HepG2 (cell line): ENCODE results near the gene JAG1. TPM values are rescaled to one million over a fixed set of nuclear protein-coding genes. Genes with fewer than 3 reads are reported as not detected.

Experiments
- AGO1 ChIP-seq: fragments of 200-400 bp; formaldehyde crosslinking; IDR thresholded peaks from 2 replicates; pipeline ENCODE4 v1.6.1; 2017; ENCODE audit warnings: mild to moderate bottlenecking, low read depth, low read length, moderate library complexity; ENCODE audit not compliant: poor library complexity, severe bottlenecking
- AKAP8 ChIP-seq: sonication (generic); formaldehyde crosslinking; IDR thresholded peaks from 2 replicates; pipeline ENCODE4 v1.5.1; 2020; ENCODE audit warnings: mild to moderate bottlenecking, missing genetic modification reagents
- BORCS8-MEF2B ChIP-seq: sonication (generic); formaldehyde crosslinking; IDR thresholded peaks from 2 replicates; pipeline ENCODE4 v1.8.0; 2022; ENCODE audit warnings: mild to moderate bottlenecking, missing genetic modification reagents
- CC2D1A ChIP-seq: sonication (generic); formaldehyde crosslinking; IDR thresholded peaks from 2 replicates; pipeline ENCODE4 v1.8.1; 2023; ENCODE audit warnings: mild to moderate bottlenecking, missing genetic modification reagents
- DR1 ChIP-seq: sonication (generic); formaldehyde crosslinking; IDR thresholded peaks from 2 replicates; pipeline ENCODE4 v1.8.0; 2021; ENCODE audit warnings: mild to moderate bottlenecking, missing genetic modification reagents, inconsistent platforms
- FOSL1 ChIP-seq: sonication (generic); formaldehyde crosslinking; IDR thresholded peaks from 2 replicates; pipeline ENCODE4 v1.9.0; 2021; ENCODE audit warnings: missing genetic modification reagents, borderline replicate concordance
- HNRNPL ChIP-seq: fragments of 200-400 bp; formaldehyde crosslinking; IDR thresholded peaks from 2 replicates; pipeline ENCODE4 v1.6.1; 2017; ENCODE audit warnings: mild to moderate bottlenecking, low read depth, low read length
- JARID2 ChIP-seq: sonication (generic); formaldehyde crosslinking; IDR thresholded peaks from 2 replicates; pipeline ENCODE4 v1.8.1; 2023; ENCODE audit warnings: missing genetic modification reagents, inconsistent platforms; ENCODE audit not compliant: insufficient replicate concordance
- LBX2 ChIP-seq: sonication (generic); formaldehyde crosslinking; IDR thresholded peaks from 2 replicates; pipeline ENCODE4 v1.5.0; 2020; ENCODE audit warnings: missing genetic modification reagents, mild to moderate bottlenecking, borderline replicate concordance
- MLLT10 ChIP-seq: sonication (generic); formaldehyde crosslinking; IDR thresholded peaks from 2 replicates; pipeline ENCODE4 v1.4.0; 2020; ENCODE audit warnings: missing genetic modification reagents
- MTERF4 ChIP-seq: sonication (generic); formaldehyde crosslinking; IDR thresholded peaks from 2 replicates; pipeline ENCODE4 v1.8.0; 2023; ENCODE audit warnings: mild to moderate bottlenecking, missing genetic modification reagents
- MYC ChIP-seq: sonication (generic); formaldehyde crosslinking; IDR thresholded peaks from 2 replicates; pipeline ENCODE4 v1.9.0; 2021; ENCODE audit warnings: missing genetic modification reagents, borderline replicate concordance
- SETDB1 ChIP-seq: sonication (generic); formaldehyde crosslinking; IDR thresholded peaks from 2 replicates; pipeline ENCODE4 v1.5.1; 2020; ENCODE audit warnings: missing genetic modification reagents, mild to moderate bottlenecking, borderline replicate concordance
- SNAPC4 ChIP-seq: sonication (generic); formaldehyde crosslinking; IDR thresholded peaks from 2 replicates; pipeline ENCODE4 v1.4.0; 2020; ENCODE audit warnings: mild to moderate bottlenecking, missing genetic modification reagents
- SP1 ChIP-seq, 2 experiments: fragments of 450-650 bp in 1 of 2; sonication (generic) in 1 of 2; formaldehyde crosslinking in 1 of 2; IDR thresholded peaks; 2 replicates each; pipeline versions ENCODE4 v1.4.0 to v1.6.1; 2016 to 2020; ENCODE audit warnings: missing genetic modification reagents in 1 of 2
- STAG1 ChIP-seq: sonication (generic); formaldehyde crosslinking; IDR thresholded peaks from 2 replicates; pipeline ENCODE4 v1.4.0; 2020; ENCODE audit warnings: missing genetic modification reagents
- TFE3 ChIP-seq: IDR thresholded peaks from 2 replicates; pipeline ENCODE4 v1.6.1; 2016
- ZNF33B ChIP-seq: sonication (generic); formaldehyde crosslinking; IDR thresholded peaks from 2 replicates; pipeline ENCODE4 v1.5.1; 2020; ENCODE audit warnings: mild to moderate bottlenecking, missing genetic modification reagents
- ZNF569 ChIP-seq: sonication (generic); formaldehyde crosslinking; IDR thresholded peaks from 2 replicates; pipeline ENCODE4 v1.5.0; 2020; ENCODE audit warnings: mild to moderate bottlenecking, missing genetic modification reagents, moderate library complexity, borderline replicate concordance
- ZNF629 ChIP-seq: sonication (generic); formaldehyde crosslinking; conservative IDR thresholded peaks from 2 replicates; pipeline ENCODE4 v1.5.0; 2020; ENCODE audit warnings: missing genetic modification reagents
- ZNF672 ChIP-seq: sonication (generic); formaldehyde crosslinking; IDR thresholded peaks from 2 replicates; pipeline ENCODE4 v1.8.1; 2022; ENCODE audit warnings: missing genetic modification reagents
- ZSCAN9 ChIP-seq: IDR thresholded peaks from 2 replicates; pipeline ENCODE4 v1.6.1; 2016; ENCODE audit warnings: borderline replicate concordance
- ZZZ3 ChIP-seq: sonication (generic); formaldehyde crosslinking; IDR thresholded peaks from 2 replicates; pipeline ENCODE4 v1.4.0; 2020; ENCODE audit warnings: missing genetic modification reagents, mild to moderate bottlenecking, borderline replicate concordance
- polyA plus RNA-seq, 8 experiments: library from polyadenylated mRNA; depleted of rRNA in 3 of 8; stranded (reverse) in 7 of 8; unstranded in 1 of 8; fragments of >200 nt; fragmentation: Illumina TruSeq in 4 of 8; extraction: Trizol in 4 of 8; gene quantifications; 2 replicates each; pipeline versions ENCODE4 v1.2.1 to v1.2.3, GENCODE V29; 2011 to 2016; ENCODE audit warnings: low read depth in 4 of 8, missing spikeins in 1 of 8, mixed read lengths in 1 of 8; ENCODE audit not compliant: insufficient read depth in 1 of 8
- total RNA-seq, 5 experiments: library from RNA; depleted of rRNA; stranded (reverse); fragments of >200 nt; fragmentation: Illumina TruSeq; extraction: Trizol; gene quantifications; 2 replicates each; pipeline ENCODE4 v1.2.3, GENCODE V29; 2016; ENCODE audit warnings: low read depth in 1 of 5

JAG1 gene
- total and polyA plus RNA-seq, 2 of the 13 experiments (the other 11 are each of a cell fraction or from before 2014, with no cell fraction given): 47.1 to 56.3 TPM

GRCh38 chr20:10672624-10673127 is 1.1 kb downstream of the JAG1 start (continued):
- TF ChIP-seq SNAPC4 (no peak; the same call in 1 of the 2 replicates), MTERF4 (CRISPR knock-in tag) (no peak; the same call in 1 of the 2 replicates), ZNF672 (CRISPR knock-in tag) (no peak), ZNF629 (0 out of 2 replicates have a peak, but pooled peaks have one; percentile 29), DR1 (CRISPR knock-in tag) (no peak), ZNF569 (CRISPR knock-in tag) (no peak), SETDB1 (CRISPR knock-in tag) (no peak), SP1 (IDR thresholded peaks at IDR 0.05) (no peak), SP1 (CRISPR knock-in tag; IDR thresholded peaks at IDR 0.05) (peak; percentile 42), BORCS8-MEF2B (no peak; the same call in 1 of the 2 replicates), HNRNPL (peak; percentile 68; the same call in 1 of the 2 replicates), ZSCAN9 (CRISPR knock-in tag) (no peak), TFE3 (CRISPR knock-in tag) (no peak), AGO1 (peak; percentile 59), FOSL1 (CRISPR knock-in tag) (peak; percentile 15; the same call in 1 of the 2 replicates), LBX2 (CRISPR knock-in tag) (peak; percentile 50; the same call in 1 of the 2 replicates), STAG1 (CRISPR knock-in tag) (no peak; the same call in none of the 2 replicates), ZNF33B (peak; percentile 49; the same call in 1 of the 2 replicates), MLLT10 (CRISPR knock-in tag) (0 out of 2 replicates have a peak, but pooled peaks have one; percentile 5), JARID2 (CRISPR knock-in tag) (peak; percentile 74), CC2D1A (CRISPR knock-in tag) (no peak), MYC (peak; percentile 66), ZZZ3 (0 out of 2 replicates have a peak, but pooled peaks have one; percentile 20), AKAP8 (CRISPR knock-in tag) (peak; percentile 67; the same call in 1 of the 2 replicates)
